CD4-positive, alpha-beta T cell treated with Interleukin-6 at 100 ng/mL for 8 hours (primary cell): ENCODE measurements around the gene SBNO2.
A peak's percentile ranks its signal among the peaks of the same experiment; 100 is the strongest.
"Not testable (repeated sequence)": the region's sequence is repeated elsewhere in the genome, so short reads cannot be mapped to it uniquely, and the experiment has no call there.

Experiments used
- DNase-seq: peaks from one replicate; pipeline ENCODE4 v3.0.0-alpha.2; 2020; ENCODE audit warnings: mixed read lengths, low spot score

The SBNO2 gene

GRCh38 chr19:1208830-1209229 is 34.8 kb upstream of the SBNO2 start:
- DNase-seq = not testable (repeated sequence)

DNA sequence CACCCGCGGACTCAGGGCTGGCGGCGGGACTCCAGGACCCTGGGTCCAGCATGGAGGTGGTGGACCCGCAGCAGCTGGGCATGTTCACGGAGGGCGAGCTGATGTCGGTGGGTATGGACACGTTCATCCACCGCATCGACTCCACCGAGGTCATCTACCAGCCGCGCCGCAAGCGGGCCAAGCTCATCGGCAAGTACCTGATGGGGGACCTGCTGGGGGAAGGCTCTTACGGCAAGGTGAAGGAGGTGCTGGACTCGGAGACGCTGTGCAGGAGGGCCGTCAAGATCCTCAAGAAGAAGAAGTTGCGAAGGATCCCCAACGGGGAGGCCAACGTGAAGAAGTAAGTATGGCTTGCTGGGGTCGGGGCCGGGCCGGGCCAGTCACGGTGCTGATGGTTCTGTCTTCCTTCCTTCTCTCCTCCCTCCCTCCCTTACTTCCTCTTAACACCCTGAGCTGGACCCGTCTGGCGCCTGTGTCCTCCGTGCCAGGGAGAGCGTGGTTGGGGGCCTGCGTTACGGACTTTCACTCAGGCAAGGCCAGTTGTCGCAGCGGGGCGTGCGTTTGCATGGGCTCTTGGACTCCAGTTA is 32.9 kb upstream of the SBNO2 start:
- peak; percentile 21 for DNase-seq

- no peak for DNase-seq
These were observed 32.2 kb upstream of the SBNO2 start for GRCh38 chr19:1206150-1206863.

GRCh38 chr19:1205114-1206099 is 31.3 kb upstream of the SBNO2 start, which contains the start of gene STK11:
STK11 (plus strand) TSS chr19:1205778; CDS start chr19:1206914, 1,136 bp downstream.
- DNase-seq = peak; percentile 98

DNA sequence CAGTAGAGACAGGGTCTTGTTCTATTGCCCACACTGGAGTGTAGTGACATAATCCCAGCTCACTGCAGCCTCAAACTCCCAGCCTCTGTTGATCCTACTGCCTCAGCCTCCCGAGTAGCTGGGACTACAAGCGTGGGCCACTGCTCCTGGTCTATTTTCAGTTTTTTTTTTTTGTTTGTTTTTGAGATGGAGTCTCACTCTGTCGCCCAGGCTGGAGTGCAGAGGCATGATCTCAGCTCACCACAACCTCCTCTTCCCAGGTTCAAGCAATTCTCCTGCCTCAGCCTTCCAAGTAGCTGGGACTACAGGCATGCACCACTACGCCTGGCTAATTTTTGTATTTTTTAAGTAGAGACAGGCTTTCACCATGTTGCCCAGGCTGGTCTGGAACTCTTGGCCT is 26.5 kb upstream of the SBNO2 start:
- not testable (repeated sequence) for DNase-seq

- no peak for DNase-seq
These were observed 25.5 kb upstream of the SBNO2 start for GRCh38 chr19:1199531-1199930.

GRCh38 chr19:1189419-1189818 is 15.4 kb upstream of the SBNO2 start:
- DNase-seq = peak; percentile 69

DNA sequence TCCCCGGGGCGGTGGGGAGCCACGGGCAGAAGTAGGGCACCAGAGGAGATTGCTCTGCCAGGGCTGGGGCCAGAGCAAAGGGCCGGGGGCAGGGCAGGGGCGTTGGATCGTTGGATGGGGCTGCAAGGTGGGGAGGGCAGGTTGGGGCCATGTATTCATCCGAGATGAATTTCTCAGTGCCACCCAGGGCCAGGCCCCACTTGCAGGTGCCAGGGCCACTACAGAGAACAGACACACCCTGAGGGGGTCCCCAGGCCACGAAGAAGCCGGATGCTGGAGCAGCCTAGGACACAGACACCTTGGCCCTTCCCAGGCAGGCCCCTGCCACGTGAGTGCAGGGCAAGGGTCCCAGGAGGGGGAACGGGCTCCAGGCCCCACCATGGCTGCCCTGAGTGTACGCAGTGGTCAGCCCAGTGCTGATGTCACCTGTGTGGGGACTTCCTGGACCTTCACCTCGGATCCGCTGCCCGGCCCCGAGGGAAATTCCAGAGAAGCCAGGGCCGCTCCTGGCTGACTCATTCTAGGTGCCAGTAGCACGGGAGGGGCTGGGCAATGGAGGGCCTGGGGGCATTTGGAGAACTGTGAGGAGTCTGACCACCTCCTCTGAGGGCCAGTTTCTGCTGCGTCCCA is 9.6 kb upstream of the SBNO2 start:
- DNase-seq = no peak

DNA sequence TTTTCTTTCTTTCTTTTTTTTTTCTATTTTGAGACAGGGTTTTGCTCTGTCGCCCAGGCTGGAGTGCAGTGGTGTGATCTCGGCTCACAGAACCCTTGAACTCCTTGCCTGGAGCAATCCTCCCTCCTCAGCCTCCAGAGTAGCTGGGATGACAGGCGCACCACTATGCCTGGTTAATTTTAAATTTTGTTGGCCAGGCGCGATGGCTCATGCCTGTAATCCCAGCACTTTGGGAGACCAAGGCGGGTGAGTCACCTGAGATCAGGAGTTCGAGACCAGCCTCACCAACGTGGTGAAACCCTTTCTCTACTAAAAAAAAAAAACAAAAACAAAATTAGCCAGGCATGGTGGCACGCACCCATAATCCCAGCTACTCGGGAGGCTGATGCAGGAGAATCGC is 8.7 kb upstream of the SBNO2 start:
- no peak for DNase-seq

- no peak for DNase-seq
These were observed 8.0 kb upstream of the SBNO2 start for GRCh38 chr19:1182068-1182467.

GRCh38 chr19:1181606-1182005 is 7.5 kb upstream of the SBNO2 start:
- DNase-seq = no peak

GRCh38 chr19:1177322-1178114 is 3.5 kb upstream of the SBNO2 start:
- no peak for DNase-seq

GRCh38 chr19:1173159-1173844 is 766 bp downstream of the SBNO2 start:
- DNase-seq = no peak

GRCh38 chr19:1172353-1173158 is 1.5 kb downstream of the SBNO2 start:
- no peak for DNase-seq

- no peak for DNase-seq
These were observed 2.2 kb downstream of the SBNO2 start for GRCh38 chr19:1171755-1172352.

- no peak for DNase-seq
These were observed 2.9 kb downstream of the SBNO2 start for GRCh38 chr19:1170938-1171754.

DNA sequence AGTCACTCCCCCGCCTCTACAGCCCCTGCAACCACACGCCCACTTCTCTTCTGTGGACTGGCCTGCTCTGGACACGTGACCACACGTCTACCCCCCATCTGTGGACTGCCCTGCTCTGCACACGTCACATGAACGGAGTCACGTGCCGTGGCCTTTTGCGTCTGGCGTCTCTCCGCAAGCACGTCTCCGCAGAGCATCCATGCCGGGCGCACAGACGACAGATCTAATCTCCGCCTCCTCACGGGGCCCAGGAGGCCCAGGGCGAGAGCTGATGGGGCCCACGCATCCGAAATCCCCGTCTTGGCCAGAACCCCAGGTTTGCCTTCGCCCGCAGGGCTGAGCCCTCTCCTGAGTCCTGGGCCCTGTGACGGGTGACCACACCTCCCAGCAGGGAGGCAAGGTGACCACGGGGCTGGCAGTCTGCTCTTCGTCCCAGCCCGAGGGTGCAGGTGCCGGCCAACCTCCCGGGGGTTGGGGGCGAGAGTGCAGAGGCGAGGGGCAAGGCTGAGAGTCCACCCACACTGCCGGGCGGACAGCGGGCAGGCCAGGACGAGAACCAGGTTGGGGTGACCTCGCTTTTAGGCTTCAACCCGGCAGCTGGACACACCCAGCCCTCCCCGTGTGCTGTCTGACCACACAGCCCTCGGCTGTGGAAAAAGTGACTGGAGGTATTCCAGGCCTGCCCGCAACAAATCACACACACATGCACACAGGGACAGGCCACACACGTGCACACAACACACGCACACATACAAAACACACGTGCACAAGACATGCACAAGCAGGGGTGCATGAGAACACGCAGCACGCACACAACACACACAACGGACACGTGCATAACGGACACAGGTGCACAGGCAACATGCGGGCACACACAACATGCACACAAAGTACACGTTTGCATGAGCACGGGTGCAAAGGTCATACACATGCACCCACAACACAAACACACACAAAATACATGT is 3.9 kb downstream of the SBNO2 start:
- DNase-seq = no peak
